HG03442 (cell line): ENCODE measurements around the gene TSPAN12.
A peak's percentile ranks its signal among the peaks of the same experiment; 100 is the strongest.
"Not testable (repeated sequence)": the region's sequence is repeated elsewhere in the genome, so short reads cannot be mapped to it uniquely, and the experiment has no call there.

Experiments
- ATAC-seq: cut with Tn5 transposase; IDR thresholded peaks from one replicate; pipeline ENCODE4 v1.9.1; 2021; ENCODE audit warnings: mild to moderate bottlenecking, moderate library complexity; ENCODE audit not compliant: unreplicated experiment

TSPAN12 gene

DNA sequence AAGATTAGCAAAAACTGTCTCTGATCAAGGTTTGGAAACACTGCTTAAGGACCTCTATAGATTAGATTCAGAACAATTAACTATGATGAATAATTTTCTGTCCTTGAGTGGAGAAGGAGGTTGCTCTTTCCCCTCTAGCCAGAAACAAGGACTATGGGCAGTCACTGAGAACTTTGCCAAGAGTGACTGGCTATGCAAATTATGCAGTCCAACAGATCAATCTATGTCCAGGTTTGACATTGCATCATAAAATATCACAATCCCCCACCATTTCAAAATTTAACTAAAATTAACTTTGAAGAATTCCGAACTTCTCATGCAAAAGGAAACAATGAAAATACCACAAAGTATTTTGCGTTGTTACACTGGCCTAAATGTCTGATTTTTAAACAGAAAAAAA, 50.6 kb downstream of the TSPAN12 start:
- ATAC-seq, result no peak

DNA sequence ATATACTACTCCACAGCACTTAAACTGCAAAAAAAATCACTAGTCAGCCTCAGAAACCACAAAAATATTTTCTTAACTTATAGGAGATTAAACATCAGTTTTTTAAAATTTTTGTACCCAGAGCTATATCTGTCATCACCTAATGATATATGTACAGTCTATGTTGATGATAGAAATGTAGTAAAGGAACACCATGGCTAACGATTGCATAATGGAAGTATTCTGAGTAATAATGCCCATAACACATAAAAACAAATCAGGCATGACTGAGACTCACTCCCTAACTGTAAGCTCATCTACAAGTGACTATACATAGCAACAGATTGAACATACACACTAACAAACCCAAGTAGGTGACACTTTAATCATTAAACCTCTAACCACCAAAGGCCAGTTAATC, 51.3 kb downstream of the TSPAN12 start:
- peak; percentile 64 for ATAC-seq

DNA sequence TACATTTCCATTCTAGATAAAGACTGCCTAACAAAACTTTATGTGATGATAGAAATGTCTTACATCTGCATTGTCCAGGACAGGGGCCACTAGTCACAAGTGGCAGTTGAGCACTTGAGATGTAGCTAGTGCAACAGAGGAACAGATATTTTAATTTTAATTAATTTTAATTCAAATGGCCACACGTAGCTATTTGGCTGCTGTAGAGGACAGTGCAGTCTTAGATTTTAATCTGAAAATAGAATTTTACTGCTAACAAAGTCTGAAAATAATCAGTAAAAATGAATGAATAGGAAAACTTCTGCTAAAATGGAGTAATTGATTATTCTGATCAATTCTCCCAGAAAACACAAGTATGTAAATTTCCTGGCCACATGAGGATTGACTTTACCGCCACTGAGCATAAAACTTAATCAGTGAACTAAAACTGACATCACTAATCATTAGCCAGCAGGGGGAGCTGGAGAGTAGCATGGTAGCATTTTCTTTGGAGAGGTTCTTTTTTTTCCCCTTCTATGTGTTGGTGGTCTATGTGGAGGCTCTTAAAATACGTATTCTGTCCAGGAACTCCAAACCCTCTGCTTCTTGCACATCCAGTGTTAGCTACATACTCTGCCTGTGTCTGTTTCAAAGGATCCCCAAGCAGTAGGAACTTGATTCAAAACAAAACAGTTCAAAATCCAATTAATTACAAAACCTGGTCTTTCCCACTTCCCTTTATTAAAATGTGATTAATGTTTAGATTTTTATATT, 52.1 kb downstream of the TSPAN12 start:
- ATAC-seq, result peak; percentile 59

DNA sequence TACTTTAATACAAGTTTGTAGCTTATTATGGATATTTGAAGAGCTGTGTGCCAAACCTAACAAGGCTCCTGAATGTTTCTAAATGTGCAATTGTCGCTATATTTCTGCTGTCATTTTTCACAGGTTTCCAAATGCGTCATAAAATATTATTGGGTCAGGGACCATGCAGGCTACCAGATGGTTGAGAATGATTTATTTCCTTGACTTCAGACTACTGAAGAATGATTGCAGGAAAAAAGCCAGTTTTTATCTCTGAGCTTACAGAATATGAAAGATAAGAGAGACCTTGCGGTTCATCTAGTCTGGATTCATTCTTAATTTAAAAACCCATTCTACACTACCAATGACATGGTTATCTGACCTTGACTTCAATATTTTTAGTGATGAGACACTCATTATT, 55.2 kb downstream of the TSPAN12 start:
- ATAC-seq, result no peak

DNA sequence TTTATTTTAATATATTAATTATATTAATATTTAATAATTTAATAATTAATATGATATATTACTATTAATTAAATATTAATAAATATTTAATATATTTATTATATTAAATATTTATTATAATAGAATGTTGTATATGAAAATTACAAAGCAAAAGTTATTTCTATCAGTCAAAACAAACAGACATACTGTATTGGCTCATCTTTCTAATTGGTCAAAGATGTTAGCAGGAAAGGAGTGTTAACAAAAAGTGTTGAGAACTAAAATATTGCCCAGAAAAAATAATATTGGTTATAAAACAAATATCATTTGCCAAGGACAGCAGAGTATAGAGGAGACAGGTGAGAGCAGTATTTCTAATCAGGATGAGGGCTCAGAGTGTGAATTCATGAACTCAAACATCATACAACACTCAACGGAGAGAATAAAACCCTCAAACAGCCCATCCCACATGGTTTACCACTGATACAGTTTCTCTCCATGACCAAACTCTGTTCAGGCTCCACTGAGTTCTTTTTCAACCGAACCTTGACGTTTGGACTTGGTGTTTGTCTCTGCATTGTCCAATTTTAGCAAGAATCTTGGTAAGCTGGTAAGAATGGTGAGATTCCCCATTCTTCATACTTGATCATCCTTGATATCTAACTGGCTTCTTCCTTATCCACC, 58.0 kb downstream of the TSPAN12 start:
- no peak for ATAC-seq

DNA sequence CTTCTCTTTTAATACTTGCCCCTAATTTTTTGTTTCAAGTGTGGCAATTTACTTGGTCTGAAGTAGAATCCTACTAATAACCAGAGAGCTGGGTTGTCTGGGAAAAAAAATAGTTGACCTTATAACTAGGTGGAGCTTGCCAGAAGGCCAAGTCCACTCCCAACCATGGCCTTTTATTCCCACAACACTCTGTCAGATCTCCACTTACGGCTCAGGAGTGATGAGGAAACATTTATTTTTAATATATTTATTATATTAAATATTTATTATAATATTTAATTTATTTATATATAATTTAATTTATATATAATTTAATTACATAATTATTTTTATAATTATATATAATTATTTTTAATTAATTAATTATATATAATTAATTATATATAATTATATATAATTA, 58.8 kb downstream of the TSPAN12 start:
- no peak for ATAC-seq

DNA sequence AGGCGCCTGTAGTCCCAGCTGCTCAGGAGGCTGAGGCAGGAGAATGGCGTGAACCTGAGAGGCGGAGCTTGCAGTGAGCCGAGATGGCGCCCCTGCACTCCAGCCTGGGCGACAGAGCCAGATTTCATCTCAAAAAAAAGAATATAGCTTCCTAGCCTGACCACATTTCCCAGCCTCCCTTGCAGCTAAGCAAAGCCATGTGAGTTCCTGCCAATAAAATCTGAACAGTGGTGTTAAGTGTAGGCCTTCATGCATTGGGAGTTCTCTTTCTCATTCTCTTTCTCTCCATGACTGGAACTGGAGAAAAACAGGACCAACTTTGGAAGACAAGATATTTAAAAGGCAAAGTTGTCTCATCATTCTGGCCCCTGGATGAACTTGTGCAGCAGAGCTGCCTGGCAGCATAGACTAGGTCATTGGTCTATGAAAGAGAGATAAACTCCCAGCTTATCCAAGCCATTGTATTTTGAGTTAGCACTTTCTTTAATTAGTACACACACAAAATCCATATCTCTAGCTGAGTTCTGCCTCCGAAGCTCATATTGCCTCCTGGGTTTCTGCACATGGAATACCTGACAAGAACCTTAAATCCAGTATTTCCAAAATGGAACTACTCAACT, 60.8 kb downstream of the TSPAN12 start:
- ATAC-seq, result no peak

DNA sequence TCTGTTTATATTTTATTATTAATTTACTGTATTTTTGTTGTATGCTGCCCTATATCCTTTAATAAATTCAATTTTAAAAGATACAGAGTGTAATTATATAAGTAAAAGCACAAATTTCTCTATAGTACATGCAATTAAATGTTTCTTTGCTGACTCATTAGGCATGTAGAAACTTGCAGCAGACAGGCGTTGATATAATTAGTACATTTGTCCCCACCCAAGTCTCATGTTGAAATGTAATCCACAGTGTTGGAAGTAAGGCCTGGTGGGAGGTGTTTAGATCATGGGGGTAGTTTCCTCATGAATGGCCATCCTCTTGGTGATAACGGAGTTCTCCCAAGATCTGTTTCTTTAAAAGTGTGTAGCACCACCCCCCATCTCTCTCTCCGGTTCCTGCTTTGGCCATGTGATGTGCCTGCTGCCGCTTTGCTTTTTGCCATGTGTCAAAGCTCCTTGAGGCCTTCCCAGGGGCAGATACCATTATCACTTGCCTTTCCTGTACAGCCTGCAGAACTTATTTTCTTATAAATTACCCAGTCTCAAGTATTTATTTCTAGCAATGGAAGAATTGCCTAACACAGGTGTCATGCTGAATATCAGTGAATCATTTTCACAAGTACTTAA, 63.7 kb downstream of the TSPAN12 start:
- ATAC-seq, result no peak

DNA sequence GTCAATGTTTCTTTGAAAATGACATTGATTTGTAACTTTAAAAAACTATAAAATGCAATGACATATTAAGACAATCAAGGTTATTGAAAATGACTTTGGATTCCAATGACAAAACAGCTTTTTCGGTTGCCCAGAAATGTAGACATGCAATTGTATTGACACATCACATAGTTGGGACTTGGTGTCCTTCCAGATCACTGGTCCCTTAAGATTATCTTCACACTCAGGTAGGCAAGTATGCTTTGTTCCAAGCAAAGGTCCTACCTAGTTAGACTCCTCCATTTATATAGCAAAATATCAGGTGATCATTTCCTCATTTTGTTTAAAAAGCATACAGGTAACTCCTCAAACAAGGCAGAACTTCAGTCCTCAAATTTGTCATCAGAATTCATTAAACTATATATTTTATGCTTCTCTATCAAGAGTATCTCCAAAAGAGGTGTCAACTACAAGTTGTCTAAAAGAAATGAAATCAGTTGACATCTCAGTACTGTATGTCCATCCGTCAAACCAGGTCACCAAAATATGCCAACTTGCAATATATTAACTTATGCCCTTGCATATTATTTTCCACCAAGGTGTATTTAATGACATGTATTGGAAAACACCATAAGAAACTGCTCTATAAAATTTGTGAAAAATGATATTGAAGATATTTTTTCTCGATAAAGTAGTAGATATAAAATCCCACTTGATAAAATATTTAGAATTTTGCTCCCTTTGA, 64.6 kb downstream of the TSPAN12 start:
- ATAC-seq, result no peak

DNA sequence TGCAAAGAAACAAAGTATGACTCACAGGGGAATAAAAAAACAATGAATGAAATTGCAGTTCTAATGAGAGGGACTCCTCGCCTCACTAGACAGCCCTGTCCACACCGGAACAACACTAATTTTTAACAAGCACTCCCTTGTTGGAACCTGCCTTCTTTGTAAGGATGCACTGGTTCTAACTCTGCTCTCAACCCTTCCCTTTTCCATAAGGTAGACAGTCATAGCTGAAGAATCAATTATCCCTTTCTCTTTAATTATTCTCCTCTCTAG, 65.1 kb downstream of the TSPAN12 start:
- ATAC-seq, result no peak

DNA sequence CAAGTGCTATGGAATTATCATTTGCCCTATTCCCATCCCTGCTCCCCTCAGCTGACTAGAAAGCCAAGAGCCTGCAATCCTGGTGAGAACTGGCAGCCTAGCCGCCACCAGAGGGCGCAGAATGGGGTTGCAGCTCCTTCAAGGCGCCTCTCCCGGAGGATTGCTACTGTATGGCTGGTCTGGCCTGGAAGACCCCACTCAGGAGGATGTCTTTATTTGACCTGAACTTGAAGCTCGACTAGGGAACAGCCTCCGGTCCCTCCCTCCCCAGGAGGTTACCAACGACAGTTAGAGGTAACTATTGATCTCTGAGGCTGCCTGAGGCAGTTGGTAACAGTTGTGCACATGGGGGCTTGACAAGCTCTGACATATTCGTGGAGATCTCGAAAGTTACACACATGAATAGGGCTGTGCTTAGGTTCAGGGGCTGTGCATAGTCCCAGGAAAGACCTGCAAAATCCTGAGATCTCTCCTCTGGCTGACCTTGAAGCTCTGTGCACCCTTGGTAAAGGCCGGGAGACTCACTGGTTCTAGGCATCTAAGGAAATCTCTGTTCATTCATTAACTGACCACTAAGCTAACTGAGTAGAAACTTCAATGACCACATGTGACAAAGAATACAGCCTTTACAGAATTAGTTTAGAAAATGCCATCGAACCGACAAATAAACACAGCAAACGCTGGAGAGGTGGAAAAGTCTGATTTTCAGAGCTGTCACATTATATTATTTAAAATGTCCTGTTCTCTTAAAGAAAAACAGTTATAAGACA, 65.7 kb downstream of the TSPAN12 start:
- ATAC-seq, result peak; percentile 92

DNA sequence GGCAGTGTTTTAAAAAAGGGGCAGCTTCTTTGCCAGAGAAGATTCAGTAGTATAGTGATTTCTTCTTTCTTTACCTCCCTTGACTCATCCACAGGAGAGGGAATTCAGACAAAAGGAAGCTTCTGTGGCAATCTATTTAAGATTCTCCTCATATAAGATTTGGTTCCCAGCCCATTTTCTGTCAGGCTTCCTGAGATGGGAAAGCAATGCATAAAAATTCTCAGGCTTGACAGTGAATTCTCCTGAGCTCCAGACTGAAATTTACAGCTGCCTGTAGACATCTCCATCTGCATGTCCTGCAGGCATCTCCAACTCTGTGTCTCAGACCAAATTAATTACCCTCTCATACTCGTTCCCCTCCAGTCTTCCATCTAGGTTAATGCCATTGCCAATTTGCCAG, 72.8 kb downstream of the TSPAN12 start:
- ATAC-seq, result no peak

DNA sequence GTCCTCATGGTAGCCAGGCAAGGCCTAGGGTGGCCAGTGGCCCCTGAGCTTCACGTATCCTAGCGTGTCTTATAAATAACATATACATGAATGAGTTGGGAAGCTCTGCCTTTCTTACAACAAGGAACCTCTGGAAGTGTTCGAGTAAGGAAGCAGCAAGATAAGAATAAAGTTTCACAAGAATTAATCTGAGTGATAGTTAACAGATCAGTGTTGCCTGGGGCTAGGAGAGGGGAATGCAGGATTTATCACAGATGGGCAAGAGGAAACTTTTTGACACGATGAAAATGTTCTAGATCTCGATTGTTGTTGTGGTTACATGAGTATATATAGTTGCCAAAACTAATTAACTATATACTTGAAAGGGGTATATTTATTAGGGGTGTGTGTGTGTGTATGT, 74.2 kb downstream of the TSPAN12 start:
- no peak for ATAC-seq

DNA sequence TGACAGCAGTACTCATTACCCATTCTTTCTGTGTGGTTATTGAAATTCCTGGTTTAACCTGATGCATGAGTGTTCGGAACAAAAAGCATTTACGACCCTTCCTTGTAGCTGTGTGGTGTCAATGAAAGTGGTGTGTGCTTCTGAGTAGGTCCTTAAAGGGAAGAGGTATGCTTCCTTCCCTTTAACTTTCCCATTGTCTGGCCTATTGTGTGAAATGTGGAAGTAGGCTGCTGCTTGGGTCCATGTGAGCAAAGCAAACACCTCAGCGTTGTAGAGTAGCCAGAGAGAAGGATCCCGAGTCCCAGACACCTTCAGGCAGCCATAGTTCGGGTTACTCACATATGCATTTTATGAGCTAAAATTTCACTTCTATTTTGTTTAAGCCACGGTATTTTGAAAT, 74.7 kb downstream of the TSPAN12 start:
- no peak for ATAC-seq

DNA sequence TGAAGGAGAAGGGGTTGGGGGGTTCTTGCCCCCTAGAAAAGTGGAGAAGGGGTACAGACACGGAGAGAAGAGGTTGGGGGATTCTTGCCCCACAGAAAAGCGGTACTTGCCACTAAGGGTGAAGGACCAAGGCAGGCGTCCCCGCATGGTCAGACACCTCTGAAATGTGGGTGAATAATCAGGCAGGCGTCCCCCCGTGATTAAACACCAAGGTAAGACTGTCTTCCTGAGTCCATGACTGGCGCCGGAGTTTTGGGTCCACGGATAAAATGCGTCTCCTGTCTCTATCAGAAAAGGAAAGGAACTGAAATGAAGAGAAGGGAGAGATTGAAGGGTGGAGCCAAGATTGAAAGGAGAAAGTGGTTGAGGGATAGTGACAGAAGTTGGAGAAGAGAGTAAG, 76.0 kb downstream of the TSPAN12 start:
- not testable (repeated sequence) for ATAC-seq

DNA sequence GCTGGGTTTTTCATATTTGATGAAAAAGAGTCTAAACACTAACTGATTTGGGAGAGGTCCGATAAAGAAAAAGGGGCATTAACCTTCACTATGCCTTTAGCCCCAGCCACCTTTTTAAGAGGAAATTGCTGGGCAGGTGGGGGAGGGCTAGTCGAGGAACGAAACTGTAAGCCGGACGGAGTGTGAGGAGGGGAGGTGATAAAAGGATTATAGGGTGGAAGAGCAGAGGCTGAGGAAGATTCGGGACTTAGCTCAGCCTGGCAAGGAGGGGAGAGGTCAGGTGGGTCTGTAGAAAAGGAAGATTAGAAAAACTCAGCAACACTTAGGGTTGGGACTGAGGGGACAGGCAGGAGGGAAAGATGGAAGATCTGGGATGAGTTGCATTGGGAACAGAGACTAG, 77.0 kb downstream of the TSPAN12 start:
- no peak for ATAC-seq

DNA sequence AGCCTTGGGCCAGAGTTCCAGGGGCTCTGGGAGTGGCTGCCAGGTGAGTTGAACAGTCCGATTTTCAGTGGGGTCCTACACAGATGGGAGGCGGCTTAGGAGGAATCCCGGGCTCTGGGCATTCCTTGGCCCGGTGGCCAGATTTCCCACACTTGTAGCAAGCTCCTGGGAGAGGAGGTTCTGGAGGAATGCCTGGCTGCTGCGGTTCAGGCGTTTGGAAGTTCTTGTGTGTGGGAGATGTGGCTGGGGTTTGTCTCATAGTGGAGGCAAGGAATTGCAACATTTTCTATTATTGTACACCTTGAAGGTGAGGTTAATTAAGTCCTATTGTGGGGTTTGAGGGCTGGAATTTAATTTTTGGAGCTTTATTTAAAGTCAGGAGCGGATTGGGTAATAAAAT, 77.5 kb downstream of the TSPAN12 start:
- ATAC-seq, result not testable (repeated sequence)

DNA sequence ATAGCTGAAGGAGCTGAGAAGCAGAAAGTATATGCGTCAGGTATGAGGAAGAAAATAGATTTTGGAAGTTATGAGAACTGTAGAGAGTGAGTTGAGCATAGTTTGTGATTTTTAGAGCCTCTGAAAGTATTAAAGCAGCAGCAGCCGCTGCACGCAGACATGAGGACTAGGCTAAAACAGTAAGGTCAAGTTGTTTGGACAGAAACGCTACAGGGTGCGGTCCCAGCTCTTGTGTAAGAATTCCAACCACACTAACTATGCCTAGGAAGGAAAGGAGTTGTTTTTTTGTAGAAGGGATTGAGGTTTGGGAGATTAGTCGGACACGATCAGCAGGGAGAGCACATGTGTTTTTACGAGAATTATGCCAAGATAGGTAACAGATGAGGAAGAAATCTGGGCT, 78.9 kb downstream of the TSPAN12 start:
- ATAC-seq, result not testable (repeated sequence)

DNA sequence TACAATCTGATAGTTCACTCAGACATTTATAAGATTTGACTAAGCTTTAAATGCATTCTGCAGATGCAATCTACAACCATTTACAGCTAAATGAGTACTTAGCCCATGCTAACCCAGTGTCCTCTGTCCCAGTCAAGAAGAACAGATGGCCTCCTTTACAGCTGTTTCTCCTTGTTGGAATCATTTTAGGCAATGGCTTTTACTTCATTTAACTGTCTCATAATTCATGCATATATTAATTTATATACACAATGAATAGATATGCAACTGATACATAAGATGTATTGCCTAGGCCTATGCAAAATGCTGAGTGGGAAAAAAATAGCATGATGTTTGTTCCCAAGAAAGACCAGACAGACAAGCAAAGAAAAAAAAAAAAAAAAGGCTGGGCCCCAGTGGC, 82.2 kb downstream of the TSPAN12 start:
- no peak for ATAC-seq

DNA sequence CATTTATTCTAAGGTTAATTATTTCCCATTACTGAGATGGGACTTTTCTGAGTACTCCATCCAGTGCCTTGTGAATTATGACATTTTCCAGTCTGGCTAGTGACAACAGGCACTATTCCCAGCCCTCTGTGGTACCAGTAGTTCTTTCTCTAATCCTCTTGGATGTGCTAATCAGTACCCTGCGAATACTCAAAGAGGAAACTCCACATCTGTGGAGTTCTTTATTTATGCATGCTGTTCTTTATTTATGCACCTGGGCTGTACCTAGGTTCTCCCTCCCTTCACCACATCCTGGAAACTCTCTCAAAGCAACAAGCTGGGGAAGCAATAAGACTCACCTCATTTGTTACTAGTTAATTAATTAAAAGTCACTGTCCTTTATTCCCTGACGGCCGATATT, 83.5 kb downstream of the TSPAN12 start:
- ATAC-seq, result no peak

DNA sequence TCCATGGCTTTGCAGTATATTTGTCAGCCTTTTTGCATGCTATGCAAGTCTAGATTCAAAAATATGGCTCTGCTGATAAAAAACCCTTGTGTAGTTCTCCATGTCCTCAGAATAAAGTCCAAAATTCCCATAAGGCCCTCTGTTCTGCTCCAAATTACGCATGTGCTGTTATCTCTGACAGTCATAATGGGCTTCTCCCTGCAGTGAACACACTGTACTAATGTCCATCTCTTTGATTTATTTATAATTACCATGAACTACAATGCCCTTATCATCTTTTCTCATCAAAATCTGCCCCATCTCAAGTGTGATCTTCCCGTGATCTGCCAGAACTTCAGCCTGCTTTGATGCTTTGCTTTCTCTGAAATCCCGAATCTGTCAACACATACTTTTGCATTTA, 87.7 kb downstream of the TSPAN12 start:
- ATAC-seq, result no peak
